Sigmoid colon (tissue), 3 donors: ENCODE results near the gene KANK4.

Experiments used
- CTCF ChIP-seq, 4 experiments: fragments of 450-650 bp in 3 of 4; fragments of 200-600 bp in 1 of 4; IDR thresholded peaks; one replicate each; pipeline ENCODE4 v1.5.1; 2016 to 2019; ENCODE audit warnings: antibody characterized with exemption in 4 of 4, mild to moderate bottlenecking in 3 of 4, moderate library complexity in 2 of 4
- POLR2A ChIP-seq, 2 donors: fragments of 450-650 bp; IDR thresholded peaks; one replicate each; pipeline ENCODE4 v1.6.1; 2016; ENCODE audit warnings: antibody characterized with exemption in 2 of 2, mild to moderate bottlenecking in 2 of 2, moderate library complexity in 2 of 2

DNA sequence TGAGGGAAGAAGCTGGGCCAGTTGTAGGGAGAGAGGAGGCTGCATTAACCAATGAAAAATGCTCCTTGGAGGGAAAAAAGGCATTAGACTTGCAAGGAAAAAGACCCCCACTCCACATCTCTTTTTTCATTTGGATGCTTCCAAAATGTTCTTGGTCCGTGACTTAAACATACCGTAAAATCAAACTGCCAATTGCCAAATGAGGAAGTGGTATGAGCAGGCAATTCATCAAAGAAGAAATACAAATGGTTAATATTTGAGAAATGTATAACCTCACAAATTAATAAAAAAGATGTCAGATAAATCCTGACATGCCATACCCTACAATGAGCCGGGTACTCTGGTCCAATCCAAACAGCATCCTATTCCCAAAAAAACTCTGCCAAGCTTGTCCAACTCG lies 30.6 kb downstream of the KANK4 start:
- no peak for TF ChIP-seq CTCF (IDR thresholded peaks at IDR 0.05)
- TF ChIP-seq POLR2A (IDR thresholded peaks at IDR 0.05) = no peak
